ENCODE measurements around the gene LLGL2. TPM values are rescaled to one million over a fixed set of nuclear protein-coding genes. Genes with fewer than 3 reads are reported as not detected.

Gene LLGL2
- total and polyA plus RNA-seq, 2 donors (not counting 1 experiment from before 2014, with no cell fraction given) = 0.03 to 0.33 TPM

DNA sequence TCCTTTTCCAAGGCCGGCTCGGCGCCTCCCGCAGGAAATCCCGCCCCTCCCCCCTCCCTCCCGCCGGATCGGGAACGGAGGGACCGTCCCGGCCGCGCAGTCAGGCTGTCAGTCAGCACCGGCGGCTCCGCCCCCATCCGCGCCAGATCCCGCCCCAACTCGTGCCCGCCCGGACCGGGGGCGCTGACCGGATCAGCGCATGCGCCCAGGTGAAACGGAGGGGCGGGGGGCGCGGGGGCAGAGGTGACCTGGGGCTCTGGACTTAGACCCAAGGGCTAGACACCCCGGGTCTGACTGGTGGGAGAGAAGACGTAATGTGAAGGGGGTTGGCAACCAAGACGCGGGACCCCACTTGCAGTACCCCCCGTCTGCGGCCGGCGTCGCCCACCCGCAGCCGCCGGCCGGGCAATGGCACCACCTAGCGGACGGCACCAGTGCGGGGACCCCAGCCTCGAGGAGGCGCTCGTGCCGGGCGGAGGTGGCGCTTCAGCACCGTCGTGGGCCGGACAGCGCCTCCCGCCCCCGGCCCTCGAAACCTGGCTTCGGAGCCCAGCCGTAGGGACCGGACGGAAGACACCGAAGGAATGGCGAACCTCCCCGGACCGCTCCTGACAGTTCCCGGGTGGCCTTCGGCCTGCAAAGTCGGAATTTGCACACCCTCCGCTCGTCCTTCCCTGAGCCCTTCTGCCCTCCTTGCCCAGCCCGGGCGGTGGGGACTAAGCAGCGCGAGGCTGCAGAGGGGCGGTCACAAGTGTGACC is 9.8 kb upstream of the LLGL2 start, which contains the start of gene CASKIN2:
Gene CASKIN2 (minus strand): TSS at position 42 of the 759 bp plus-strand sequence. CDS start 1,733 bp downstream, outside the sequence.
- Histone ChIP-seq H3K4me1 (ENCODE audit: control insufficient read depth, extremely low read depth, insufficient read depth, low read length) (peaks cover 3% of the 10 kb centered on the region), H2AFZ (ENCODE audit: low read length) (peak within 1 kb of the TSS; percentile 92), H3K79me2 (ENCODE audit: control insufficient read depth, insufficient read depth, low read length) (peaks cover 2% of the 10 kb centered on the region), H3K4me3 (replicated peaks in 1 of 4; ENCODE audit: control extremely low read depth in 1 of 4, insufficient read depth in 1 of 4, low read depth in 3 of 4, low read length in 4 of 4) (peak within 1 kb of the TSS; percentile 70 to 87 (median 78)), H3K27ac (ENCODE audit: insufficient read depth, low read length) (peak within 1 kb of the TSS; percentile 42), H4K20me1 (ENCODE audit: control insufficient read depth, extremely low read depth, insufficient read depth, low read length) (no peaks in the 10 kb centered on the region), H3K27me3 (ENCODE audit: control insufficient read depth, insufficient read depth, low read length) (no peaks in the 10 kb centered on the region), H3K9ac (ENCODE audit: insufficient read depth, low read length) (peak within 1 kb of the TSS; percentile 65), H3K4me2 (ENCODE audit: extremely low read depth, insufficient read depth, low read length) (peak within 1 kb of the TSS; percentile 98), H3K9me3 (ENCODE audit: control insufficient read depth, insufficient read depth, low read depth, low read length) (no peaks in the 10 kb centered on the region), H3K36me3 (ENCODE audit: control insufficient read depth, insufficient read depth, low read length) (peaks cover 1% of the 10 kb centered on the region)
- peak; percentile 82 to 91 for DNase-seq (ENCODE audit: low read depth in 2 of 2)
- no peak for TF ChIP-seq EZH2 (IDR thresholded peaks at IDR 0.05; ENCODE audit: low read length, missing control alignments)
- peak; percentile 71 to 93 for TF ChIP-seq CTCF (conservative IDR thresholded peaks at IDR 0.05 in 1 of 2, IDR thresholded peaks at IDR 0.05 in 1 of 2; ENCODE audit: low read depth in 1 of 2, low read length in 2 of 2)

GRCh38 chr17:75516255-75516618 is 9.3 kb upstream of the LLGL2 start, which contains the start of gene TSEN54:
Gene TSEN54, plus strand, starts transcription at chr17:75516528. Its CDS starts 33 bp downstream, at chr17:75516561.
- H4K20me1 ChIP-seq (ENCODE audit: control insufficient read depth, extremely low read depth, insufficient read depth, low read length) = no peaks in the 10 kb centered on the region
- H3K27ac ChIP-seq (ENCODE audit: insufficient read depth, low read length) = peak within 1 kb of the TSS; percentile 13
- no peaks in the 10 kb centered on the region for H3K9me3 ChIP-seq (ENCODE audit: control insufficient read depth, insufficient read depth, low read depth, low read length)
- peak within 1 kb of the TSS; percentile 55 for H3K9ac ChIP-seq (ENCODE audit: insufficient read depth, low read length)
- H3K36me3 ChIP-seq (ENCODE audit: control insufficient read depth, insufficient read depth, low read length) = peaks cover 1% of the 10 kb centered on the region
- peaks cover 2% of the 10 kb centered on the region for H3K79me2 ChIP-seq (ENCODE audit: control insufficient read depth, insufficient read depth, low read length)
- peak within 1 kb of the TSS; percentile 92 for H2AFZ ChIP-seq (ENCODE audit: low read length)
- peak; percentile 81 to 87 for DNase-seq (ENCODE audit: low read depth in 2 of 2)
- H3K4me2 ChIP-seq (ENCODE audit: extremely low read depth, insufficient read depth, low read length) = peak within 1 kb of the TSS; percentile 98
- peaks cover 3% of the 10 kb centered on the region for H3K4me1 ChIP-seq (ENCODE audit: control insufficient read depth, extremely low read depth, insufficient read depth, low read length)
- no peaks in the 10 kb centered on the region for H3K27me3 ChIP-seq (ENCODE audit: control insufficient read depth, insufficient read depth, low read length)
- TF ChIP-seq EZH2 (IDR thresholded peaks at IDR 0.05; ENCODE audit: low read length, missing control alignments) (no peak), CTCF (conservative IDR thresholded peaks at IDR 0.05 in 1 of 2, IDR thresholded peaks at IDR 0.05 in 1 of 2; ENCODE audit: low read depth in 1 of 2, low read length in 2 of 2) (no peak)
- H3K4me3 ChIP-seq (replicated peaks in 1 of 4; ENCODE audit: control extremely low read depth in 1 of 4, insufficient read depth in 1 of 4, low read depth in 3 of 4, low read length in 4 of 4) = peak within 1 kb of the TSS; percentile 63 to 87 (median 80)

DNA sequence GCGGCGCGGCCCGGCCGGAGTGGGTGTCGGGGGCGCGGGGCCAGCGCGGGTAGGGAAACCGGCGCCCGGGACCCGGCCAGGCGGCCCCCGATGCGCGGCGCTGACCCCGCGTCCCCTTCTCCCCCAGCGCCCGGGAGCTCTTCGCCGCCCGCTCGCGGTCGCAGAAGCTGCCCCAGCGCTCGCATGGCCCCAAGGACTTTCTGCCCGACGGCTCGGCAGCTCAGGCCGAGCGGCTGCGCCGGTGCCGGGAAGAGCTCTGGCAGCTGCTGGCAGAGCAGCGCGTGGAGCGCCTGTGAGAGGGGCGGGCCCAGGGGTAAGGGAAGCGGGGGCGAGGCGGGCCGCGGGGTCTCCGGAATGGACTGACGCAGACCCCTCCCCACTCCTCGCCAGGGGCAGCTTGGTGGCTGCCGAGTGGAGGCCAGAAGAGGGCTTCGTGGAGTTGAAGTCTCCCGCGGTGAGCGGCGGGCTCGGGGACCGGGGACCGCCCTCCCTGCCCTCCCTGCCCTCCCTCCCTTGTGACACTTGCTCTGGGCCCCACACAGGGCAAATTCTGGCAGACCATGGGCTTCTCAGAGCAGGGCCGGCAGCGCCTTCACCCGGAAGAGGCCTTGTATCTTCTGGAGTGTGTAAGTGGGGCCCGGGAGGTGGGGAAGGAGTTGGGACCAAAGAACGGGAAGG is 8.7 kb upstream of the LLGL2 start:
- Histone ChIP-seq H3K4me1 (ENCODE audit: control insufficient read depth, extremely low read depth, insufficient read depth, low read length) (peaks cover 3% of the 10 kb centered on the region), H3K36me3 (ENCODE audit: control insufficient read depth, insufficient read depth, low read length) (peaks cover 1% of the 10 kb centered on the region), H4K20me1 (ENCODE audit: control insufficient read depth, extremely low read depth, insufficient read depth, low read length) (no peaks in the 10 kb centered on the region), H3K4me3 (replicated peaks in 1 of 4; ENCODE audit: control extremely low read depth in 1 of 4, insufficient read depth in 1 of 4, low read depth in 3 of 4, low read length in 4 of 4) (peak overlapping the region; percentile 63 to 87 (median 74)), H3K79me2 (ENCODE audit: control insufficient read depth, insufficient read depth, low read length) (peaks cover 2% of the 10 kb centered on the region), H3K9ac (ENCODE audit: insufficient read depth, low read length) (peak overlapping the region; percentile 55), H2AFZ (ENCODE audit: low read length) (peak overlapping the region; percentile 49), H3K27ac (ENCODE audit: insufficient read depth, low read length) (no peak overlapping the region), H3K27me3 (ENCODE audit: control insufficient read depth, insufficient read depth, low read length) (no peaks in the 10 kb centered on the region), H3K9me3 (ENCODE audit: control insufficient read depth, insufficient read depth, low read depth, low read length) (no peaks in the 10 kb centered on the region), H3K4me2 (ENCODE audit: extremely low read depth, insufficient read depth, low read length) (peak overlapping the region; percentile 88)
- TF ChIP-seq CTCF (conservative IDR thresholded peaks at IDR 0.05 in 1 of 2, IDR thresholded peaks at IDR 0.05 in 1 of 2; ENCODE audit: low read depth in 1 of 2, low read length in 2 of 2) = no peak
- no peak for TF ChIP-seq EZH2 (IDR thresholded peaks at IDR 0.05; ENCODE audit: low read length, missing control alignments)
- peak; percentile 10 to 22 for DNase-seq (ENCODE audit: low read depth in 2 of 2)
